ENCODE data around the gene RARRES2.
"Not testable (repeated sequence)": the region's sequence is repeated elsewhere in the genome, so short reads cannot be mapped to it uniquely, and the experiment has no call there.

RARRES2 gene

DNA sequence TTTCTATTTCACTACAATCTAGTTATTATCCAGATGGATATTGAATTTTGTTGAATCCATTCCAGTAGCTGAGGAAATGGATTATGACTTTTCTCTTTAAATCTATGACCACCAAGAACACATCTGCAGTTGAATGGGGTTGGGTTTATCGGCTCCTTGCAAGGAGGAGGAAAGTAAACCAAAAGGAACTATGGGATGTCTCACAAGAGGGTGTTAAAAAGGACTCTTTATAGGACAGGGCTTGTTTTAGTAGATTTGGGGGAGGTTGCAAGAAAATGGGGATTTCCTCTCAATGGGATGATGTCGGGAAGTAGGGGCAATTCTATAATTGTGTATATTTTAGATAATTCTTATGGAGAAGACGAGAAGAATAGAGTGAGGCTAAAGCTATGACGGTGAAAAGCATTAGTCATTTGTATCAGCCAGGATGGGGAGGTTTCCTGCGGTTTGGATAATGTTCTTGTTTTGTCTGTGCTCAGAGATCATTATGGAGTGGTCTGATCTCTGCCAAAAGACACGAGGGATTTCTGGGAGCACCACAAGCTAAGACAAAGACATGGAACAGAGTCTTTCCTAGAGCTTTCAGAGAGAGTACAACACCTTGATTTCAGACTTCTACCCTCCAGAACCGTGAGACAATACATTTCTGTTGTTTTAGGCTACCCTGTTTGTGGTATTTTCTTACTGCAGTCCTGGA, 23.5 kb downstream of the RARRES2 start:
- no peak overlapping the region for H3K4me3 ChIP-seq (ENCODE audit: low read length)
- TF ChIP-seq ZNF274 (IDR thresholded peaks at IDR 0.05; ENCODE audit: low read depth, low read length), result no peak

GRCh38 chr7:150316987-150317386, 24.4 kb downstream of the RARRES2 start:
- not testable (repeated sequence) for H3K4me3 ChIP-seq (ENCODE audit: low read length)

GRCh38 chr7:150314639-150315239, 26.7 kb downstream of the RARRES2 start:
- no peak overlapping the region for H3K4me3 ChIP-seq (ENCODE audit: low read length)
- no peak for TF ChIP-seq ZNF274 (IDR thresholded peaks at IDR 0.05; ENCODE audit: low read depth, low read length)

DNA sequence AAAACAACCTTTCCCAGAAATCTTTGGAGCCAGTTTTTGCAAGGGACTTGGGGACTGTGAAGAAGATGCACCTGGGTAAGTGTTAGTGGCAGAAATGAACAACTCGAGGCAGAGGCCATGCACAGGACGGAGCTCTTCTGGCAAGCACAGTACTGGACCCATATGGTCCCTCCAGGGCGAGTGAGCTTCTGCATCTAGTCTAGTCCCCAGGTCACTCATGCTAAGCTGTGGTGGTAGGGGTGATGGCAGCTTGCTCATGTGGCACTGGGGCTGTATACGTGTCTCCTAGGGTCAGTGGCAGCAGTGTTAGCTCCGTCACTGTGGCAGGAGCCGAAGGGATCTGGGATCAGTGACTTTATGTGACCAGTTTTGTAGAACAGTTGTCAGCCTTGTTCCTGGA, 27.6 kb downstream of the RARRES2 start:
- no peak overlapping the region for H3K4me3 ChIP-seq (ENCODE audit: low read length)
- no peak for TF ChIP-seq ZNF274 (IDR thresholded peaks at IDR 0.05; ENCODE audit: low read depth, low read length)

DNA sequence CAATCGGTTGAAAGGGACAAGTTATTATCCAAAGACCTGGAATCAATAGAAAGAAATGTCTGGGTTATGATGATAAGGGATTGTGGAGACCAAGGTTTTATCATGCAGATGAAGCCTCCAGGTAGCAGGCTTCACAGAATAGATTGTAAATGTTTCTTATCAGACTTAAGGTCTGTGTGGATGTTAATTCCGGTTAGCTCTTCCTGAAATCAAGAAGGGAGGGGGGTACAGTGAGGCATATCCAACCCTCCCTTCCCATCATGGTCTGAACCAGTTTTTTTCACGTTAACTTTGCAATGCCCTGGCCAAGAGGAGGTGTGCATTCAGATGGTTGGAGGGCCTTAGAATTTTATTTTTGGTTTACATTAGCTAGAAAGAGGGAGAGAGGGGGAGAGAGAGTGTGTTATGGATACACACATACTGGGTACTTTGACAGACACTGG, 28.0 kb downstream of the RARRES2 start:
- no peak overlapping the region for H3K4me3 ChIP-seq (ENCODE audit: low read length)
- TF ChIP-seq ZNF274 (IDR thresholded peaks at IDR 0.05; ENCODE audit: low read depth, low read length), result no peak

- not testable (repeated sequence) for H3K4me3 ChIP-seq (ENCODE audit: low read length)
Observed at GRCh38 chr7:150312649-150313366, 28.6 kb downstream of the RARRES2 start.

DNA sequence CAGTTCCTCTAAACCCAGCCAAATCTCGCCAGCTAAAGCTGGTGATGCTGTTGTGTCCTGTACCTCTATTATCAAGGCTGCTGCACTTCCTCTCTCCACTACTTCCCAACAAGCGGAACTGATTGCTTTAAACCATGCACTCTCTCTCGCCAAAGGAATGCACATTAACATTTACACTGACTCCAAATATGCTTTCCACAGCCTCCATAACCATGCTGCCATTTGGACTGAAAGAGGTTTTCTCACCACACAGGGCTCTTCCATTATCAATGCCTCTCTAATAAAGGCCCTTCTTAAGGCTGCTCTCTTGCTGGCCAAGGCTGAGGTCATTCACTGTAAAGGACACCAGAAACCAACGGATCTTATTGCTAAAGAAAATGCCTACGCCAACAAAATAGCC, 29.7 kb downstream of the RARRES2 start:
- TF ChIP-seq ZNF274 (IDR thresholded peaks at IDR 0.05; ENCODE audit: low read depth, low read length), result no peak

GRCh38 chr7:150311146-150311545, 30.3 kb downstream of the RARRES2 start:
- TF ChIP-seq ZNF274 (IDR thresholded peaks at IDR 0.05; ENCODE audit: low read depth, low read length), result no peak

More for the DNA sequence above, 29.7 kb downstream of the RARRES2 start:
- no peak overlapping the region for H3K4me3 ChIP-seq (ENCODE audit: low read length)

DNA sequence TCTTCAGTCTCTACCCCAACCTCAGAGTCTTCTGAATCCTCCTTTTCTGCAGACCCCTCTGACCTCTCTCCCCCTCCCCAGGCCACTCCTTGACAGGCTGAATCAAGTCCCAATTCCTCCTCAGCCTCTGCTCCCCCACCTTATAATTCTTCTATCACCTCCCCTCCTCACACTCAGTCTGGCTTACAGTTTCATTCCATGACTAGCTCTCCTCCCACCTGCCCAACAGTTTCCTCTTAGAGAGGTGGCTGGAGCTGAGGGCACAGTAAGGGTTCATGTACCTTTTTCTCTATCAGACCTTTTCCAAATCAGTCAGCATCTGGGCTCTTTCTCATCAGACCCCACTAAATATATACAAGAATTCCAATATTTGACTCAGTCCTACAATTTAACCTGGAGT, 32.9 kb downstream of the RARRES2 start:
- TF ChIP-seq ZNF274 (IDR thresholded peaks at IDR 0.05; ENCODE audit: low read depth, low read length), result no peak
- H3K4me3 ChIP-seq (ENCODE audit: low read length), result no peak overlapping the region

More at GRCh38 chr7:150311146-150311545, 30.3 kb downstream of the RARRES2 start:
- H3K4me3 ChIP-seq (ENCODE audit: low read length), result no peak overlapping the region

DNA sequence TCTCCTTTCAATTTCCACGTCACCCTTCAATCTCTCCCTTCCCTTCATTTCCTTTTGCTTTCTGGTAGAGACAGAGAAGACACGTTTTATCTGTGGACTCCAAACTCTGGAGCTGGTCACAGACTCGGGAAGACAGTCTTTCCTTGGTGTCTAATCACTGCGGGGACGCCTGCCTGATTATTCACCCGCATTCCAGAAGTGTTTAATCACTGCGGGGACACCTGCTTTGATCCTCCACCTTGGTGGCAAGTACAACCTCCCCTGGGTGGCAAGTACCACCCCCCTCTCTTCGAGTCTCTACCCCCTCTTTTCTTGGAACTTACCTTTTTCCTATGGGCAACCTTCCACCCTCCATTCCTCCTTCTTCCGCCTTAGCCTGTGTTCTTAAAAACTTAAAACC, 33.5 kb downstream of the RARRES2 start:
- H3K4me3 ChIP-seq (ENCODE audit: low read length), result no peak overlapping the region

GRCh38 chr7:150307129-150307528, 34.3 kb downstream of the RARRES2 start:
- TF ChIP-seq ZNF274 (IDR thresholded peaks at IDR 0.05; ENCODE audit: low read depth, low read length), result no peak
- no peak overlapping the region for H3K4me3 ChIP-seq (ENCODE audit: low read length)

More for the DNA sequence above, 33.5 kb downstream of the RARRES2 start:
- no peak for TF ChIP-seq ZNF274 (IDR thresholded peaks at IDR 0.05; ENCODE audit: low read depth, low read length)

GRCh38 chr7:150306377-150306776, 35.1 kb downstream of the RARRES2 start:
- H3K4me3 ChIP-seq (ENCODE audit: low read length), result not testable (repeated sequence)

- not testable (repeated sequence) for H3K4me3 ChIP-seq (ENCODE audit: low read length)
Observed at GRCh38 chr7:150305903-150306284, 35.5 kb downstream of the RARRES2 start.

GRCh38 chr7:150305259-150305902, 36.0 kb downstream of the RARRES2 start:
- H3K4me3 ChIP-seq (ENCODE audit: low read length), result not testable (repeated sequence)

DNA sequence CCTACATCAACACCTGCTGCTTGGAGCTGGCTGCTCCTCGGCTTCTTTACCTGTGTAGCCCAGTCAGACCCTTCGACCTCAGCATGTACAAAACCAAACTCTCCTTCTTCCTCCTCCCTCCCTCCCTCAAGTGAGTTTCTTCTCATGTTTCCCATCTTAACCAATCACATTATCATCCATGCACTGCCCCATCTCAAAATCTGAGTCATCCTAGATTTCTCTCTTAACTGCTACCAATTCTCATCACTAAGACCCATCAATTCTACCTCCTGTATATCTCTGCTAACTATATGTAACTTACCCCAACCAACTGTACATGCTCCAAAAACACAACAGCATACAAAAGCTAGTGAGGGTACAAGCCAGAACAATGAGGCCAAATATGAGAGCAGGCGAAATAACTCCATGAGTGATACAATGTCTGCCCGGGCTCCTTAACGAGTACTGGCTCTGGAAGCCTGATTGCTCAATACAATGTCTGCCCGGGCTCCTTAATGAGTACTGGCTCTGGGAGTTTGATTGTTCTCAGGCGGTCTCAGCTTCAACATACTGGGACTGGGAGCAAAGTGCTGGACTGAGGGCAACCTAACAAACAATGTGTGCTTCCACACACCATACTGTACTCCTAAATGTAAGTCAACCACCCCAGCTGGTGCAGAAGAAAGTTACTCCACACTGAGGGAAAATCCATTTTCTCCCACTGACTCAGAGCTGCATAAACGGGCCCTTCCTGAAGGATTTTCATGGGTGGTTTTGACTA, 36.8 kb downstream of the RARRES2 start:
- H3K4me3 ChIP-seq (ENCODE audit: low read length), result not testable (repeated sequence)

DNA sequence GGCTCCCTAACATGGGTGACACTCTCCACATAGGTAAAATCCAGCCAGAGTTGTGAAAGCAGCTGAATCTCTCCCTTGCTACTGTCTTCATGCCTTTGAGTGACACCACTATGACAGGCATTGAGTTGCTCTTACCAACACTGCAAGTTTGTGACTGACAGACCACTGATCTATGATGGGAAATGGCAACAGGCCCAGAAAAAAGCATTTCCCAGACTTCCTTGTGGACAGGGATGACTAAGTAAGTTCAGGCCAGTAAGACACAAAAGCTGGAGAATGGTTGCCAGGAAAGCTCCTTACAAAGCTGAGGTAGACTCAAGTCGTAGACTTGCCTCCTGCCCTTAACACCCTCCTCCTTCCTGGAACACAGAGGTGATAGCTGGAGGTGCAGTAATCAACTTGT, 38.5 kb downstream of the RARRES2 start:
- not testable (repeated sequence) for H3K4me3 ChIP-seq (ENCODE audit: low read length)

GRCh38 chr7:150297978-150298377, 43.5 kb downstream of the RARRES2 start:
- H3K4me3 ChIP-seq (ENCODE audit: low read length), result not testable (repeated sequence)

DNA sequence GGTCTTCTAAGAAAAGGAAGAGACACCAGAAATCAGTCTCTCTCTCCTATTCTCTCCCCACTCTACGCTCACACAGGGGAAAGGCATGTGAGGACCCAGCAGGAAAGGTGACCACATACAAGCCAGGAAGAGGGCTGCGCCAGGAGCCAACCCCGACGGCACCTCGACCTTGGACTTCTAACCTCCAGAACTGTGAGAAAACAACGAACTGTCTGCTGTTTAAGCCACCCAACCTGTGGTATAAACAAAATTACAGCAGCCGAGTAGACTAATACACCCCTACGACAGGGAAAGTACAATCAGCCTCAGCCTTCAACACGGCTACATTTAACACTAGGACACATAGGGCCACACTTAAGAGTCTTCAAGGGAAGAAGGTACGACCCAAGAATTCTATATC, 44.6 kb downstream of the RARRES2 start:
- not testable (repeated sequence) for H3K4me3 ChIP-seq (ENCODE audit: low read length)

DNA sequence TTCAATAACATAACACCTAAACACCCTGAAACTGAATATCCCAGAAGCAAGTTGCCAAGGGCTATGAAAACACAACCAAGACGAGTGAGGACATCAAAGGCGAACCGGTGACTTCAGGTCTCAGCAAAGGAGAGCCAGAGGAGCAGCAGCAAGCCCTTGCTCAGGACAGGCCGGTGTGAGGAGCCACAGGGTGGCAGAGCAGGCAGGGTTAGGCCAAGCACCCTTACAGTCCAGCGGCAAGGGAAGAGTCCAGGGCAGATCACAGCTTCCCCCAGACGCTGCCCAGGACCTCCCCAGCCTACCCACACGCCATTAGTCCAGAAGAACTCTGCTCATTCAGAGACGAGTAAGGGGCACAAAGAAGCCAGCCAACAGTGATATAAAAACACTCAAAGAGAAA, 45.8 kb downstream of the RARRES2 start:
- H3K4me3 ChIP-seq (ENCODE audit: low read length), result not testable (repeated sequence)

DNA sequence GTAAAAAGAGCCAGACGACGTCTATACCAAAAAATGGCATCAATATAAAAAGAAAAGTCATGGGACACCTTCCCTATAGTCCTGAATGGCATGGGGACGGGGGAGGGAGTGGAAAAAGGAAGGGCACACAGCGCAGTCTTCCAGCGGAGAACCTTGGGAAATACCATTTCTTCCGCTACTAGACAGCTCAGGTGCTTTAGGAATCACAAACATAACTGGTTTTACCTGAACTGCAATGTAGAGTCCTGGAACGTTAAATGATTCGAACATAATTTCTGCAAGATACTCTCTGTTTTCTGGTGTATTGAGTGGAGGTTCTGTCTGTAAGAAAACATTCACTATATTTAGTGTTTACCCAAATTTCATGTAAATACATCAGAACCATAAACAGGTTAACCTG, 46.4 kb downstream of the RARRES2 start:
- H3K4me3 ChIP-seq (ENCODE audit: low read length), result not testable (repeated sequence)

Data from GM08714 (cell line).